SIG-M5 treated with dmso at 0.1 percent for 504 hours (cell line): Measurements from ENCODE around the gene PLVAP.

Source experiments
- DNase-seq: peaks from one replicate; lab custom pipeline; 2025; ENCODE audit not compliant: unreplicated experiment; lab: John Stamatoyannopoulos, UW

Gene PLVAP

DNA sequence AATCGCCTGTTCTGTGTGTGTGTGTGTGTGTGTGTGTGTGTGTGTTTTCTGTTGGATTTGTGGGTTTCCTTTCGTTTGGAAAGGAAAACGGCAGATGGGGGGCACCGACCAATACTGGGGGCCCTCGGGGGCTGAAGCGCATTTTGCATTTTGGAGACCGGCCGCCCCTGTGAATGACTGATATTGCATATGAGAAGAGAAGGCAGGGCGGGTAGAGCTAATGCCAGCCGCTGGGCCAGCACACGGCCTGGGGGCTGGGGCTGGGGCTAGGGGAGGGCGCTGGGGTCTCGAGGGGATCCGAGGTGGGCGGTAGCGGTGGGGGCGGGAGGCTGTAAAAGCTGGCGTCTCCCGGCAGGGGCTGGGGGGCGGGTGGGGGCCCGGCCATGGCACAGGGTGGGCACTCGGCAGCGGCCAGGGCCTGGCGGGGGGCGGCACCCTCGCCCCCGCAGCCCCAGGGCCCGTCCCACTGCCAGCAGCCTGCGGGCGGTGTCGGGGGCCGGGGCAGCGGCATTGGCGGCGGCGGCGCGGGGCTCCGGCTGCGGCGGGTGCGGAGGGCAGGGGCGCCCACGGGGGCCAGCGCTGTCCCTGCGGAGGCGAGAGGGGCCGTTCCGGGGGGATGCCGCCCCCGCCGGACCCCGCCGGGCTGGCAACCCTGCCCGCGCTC, 53.7 kb downstream of the PLVAP start:
- no peak for DNase-seq

DNA sequence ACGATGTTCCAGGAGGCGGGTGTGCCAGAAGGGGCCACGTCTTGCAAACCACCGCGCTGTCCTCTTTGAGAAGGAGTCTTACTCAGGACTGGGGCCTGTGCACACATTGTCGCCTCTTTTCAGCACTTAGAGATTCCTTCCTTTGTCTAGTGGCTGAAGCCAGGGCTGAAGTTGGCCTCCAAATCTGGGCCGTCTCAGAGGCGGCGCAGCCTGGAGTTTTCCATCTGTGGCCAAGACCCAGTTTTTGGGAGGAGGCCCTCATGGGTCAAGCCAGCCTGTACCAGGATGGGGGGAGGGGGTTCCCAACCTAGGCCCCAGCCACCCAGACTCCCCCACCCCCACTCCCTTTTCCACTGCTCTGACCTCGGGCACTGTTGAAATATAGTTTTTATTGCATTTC, 54.3 kb downstream of the PLVAP start:
- no peak for DNase-seq

GRCh38 chr19:17321655-17322489, 55.3 kb downstream of the PLVAP start:
- DNase-seq = no peak

DNA sequence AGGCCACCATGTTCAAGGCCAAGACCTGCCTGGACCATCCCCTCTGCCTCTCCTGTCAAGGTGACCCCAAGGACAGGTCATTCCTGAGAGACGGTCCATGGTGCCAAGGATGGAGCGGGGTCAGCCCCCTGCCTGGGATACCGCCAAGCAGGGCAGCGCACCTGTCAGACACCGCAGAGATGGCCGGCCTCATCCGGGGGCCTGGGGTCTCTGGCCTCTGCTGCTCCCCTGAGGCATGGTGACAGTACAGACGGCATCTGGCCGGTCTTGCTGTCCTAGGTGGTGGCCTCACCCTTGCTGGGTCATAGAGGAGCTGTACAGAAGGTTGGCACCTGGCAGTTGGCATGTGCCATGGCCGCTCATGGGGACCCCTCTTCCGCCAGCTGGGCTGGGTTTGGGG, 56.7 kb downstream of the PLVAP start:
- DNase-seq = no peak

GRCh38 chr19:17319473-17320238, 57.5 kb downstream of the PLVAP start:
- no peak for DNase-seq

GRCh38 chr19:17318966-17319365, 58.2 kb downstream of the PLVAP start:
- DNase-seq = no peak

- DNase-seq = no peak
These were observed 63.0 kb downstream of the PLVAP start for GRCh38 chr19:17314007-17314593.

DNA sequence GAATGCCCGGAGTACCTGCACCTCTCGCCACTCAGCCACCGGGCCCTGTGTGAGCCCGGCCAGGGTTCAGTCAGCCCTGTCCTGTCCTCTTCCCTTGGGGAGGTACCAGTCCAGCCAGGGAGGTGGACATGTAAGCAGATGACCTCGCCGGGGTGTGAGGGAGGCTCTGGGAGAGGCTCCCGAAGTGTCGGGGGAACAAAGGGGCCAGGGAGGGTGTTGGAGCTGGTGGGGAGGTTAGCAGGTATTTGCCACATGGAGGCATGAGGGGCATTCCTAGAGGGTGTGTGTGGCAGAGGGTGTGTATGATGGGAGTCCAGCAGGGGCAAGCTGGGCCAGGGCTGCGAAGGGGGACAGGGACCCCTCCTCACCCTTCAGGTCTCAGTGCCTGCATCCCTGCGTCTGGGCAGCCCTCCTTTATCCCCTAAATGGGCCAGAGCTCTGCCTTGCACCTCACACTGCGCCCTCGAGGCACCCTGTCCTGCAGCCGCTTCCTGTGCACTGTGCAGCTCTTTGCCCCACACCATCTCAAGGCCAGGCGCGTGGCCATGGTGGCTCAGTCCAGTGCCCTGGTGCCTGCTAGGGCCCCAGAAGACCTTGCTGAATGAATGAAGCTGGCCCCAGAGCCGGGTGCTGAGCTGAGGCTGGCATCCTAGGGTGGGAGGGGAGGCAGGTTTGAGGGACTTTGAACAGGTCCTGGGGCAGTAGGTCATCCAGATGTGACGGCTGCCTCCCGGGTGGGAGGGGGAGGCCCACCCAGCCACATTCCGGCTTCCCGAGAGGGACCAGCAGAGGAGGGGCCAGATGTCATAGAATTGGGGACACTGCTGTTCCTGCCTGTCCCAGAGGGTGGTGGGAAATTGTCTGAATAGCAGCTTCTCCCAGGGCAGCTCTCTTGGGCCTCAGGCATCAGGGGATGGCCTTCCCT, 64.7 kb downstream of the PLVAP start:
- no peak for DNase-seq

- no peak for DNase-seq
These were observed 65.5 kb downstream of the PLVAP start for GRCh38 chr19:17311455-17312188.

- no peak for DNase-seq
These were observed 67.1 kb downstream of the PLVAP start for GRCh38 chr19:17309965-17310461.

DNA sequence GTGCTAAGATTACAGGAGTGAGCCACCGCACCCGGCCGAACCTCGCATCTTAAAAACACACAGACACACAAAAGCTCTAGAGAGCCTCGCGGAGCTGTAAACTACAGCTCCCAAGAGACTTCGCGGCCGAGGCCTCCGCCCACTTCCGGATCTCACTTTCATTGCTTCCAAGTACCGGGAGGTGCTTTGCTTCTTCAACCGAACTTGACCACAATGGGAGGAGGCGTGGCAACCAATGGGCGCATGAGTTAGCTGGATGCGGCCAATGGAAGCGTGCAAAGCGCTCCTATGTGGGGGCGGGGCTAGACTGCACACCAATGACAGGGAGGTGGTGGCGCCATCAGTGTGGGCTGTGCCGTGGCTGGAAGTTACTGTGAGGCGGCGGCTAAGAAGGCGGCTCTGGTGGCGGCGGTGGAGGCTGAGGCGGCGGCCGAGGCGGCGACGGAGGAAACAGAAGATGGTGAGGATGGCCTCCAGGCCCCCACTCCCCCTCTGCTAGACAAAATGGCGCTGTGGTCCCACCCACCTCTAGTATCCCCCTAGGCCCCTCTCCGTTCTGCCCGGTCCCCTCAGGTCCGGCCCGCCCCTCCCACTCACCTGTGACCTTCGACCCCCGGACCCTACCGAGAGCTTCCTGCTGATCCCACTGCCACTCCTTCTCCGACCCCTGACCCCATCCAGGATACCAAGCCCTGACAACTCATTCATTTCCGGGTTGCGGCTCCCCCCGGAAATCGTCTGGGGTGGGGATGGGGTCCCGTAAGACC, 67.8 kb downstream of the PLVAP start, which contains the start of gene DDA1:
TSS of gene DDA1 (plus strand) at position 366 of the 767 bp plus-strand sequence. CDS start at position 458, 92 bp downstream.
- peak; percentile 99 for DNase-seq

DNA sequence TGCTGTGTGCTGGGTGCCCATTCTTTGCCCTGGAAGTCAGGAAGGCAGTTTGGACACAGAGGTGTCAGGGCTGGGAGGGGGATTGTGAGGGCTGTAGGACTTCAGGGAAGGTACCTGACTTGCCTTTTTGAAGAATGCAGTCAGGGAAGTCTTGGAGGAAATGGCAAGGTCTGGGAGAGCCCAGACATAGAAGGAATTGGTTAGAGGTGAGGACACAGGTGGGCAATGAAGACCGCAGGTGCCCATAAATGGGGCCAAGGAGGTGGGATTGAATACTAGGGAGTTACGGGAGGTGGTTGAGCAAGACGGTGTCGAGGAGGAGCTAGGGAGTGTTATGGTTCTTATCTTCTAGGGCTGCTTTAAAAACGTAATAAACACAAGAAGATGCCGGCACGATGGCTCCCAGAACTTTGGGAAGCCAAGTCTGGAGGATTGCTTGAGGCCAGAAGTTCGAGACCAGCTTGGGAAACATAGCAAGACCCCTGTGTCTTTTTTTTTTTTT, 69.2 kb downstream of the PLVAP start:
- no peak for DNase-seq

DNA sequence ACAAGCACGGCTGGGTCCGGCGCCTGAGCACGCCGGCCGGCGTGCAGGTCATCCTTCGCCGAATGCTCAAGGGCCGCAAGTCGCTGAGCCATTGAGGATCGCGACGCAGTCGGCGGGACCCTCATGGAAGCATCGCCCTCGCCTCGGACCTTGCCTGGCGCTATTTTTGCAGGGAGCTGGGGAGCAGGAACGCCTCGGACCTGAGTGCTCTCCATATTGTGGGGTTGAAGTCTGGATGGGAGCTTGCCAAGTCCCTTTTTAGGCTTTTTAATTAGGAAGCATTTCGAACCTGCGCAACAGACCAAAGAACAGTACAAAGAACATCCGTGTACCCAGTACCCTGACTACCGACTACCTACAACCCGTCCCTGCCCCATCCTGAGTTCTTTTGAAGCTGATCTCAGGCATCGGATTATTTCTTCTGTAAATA, 70.8 kb downstream of the PLVAP start:
- no peak for DNase-seq

GRCh38 chr19:17305517-17306284, 71.4 kb downstream of the PLVAP start, which contains the start of gene MRPL34:
Gene MRPL34, plus strand, starts transcription at chr19:17305872. Its CDS starts 21 bp downstream, at chr19:17305893.
- DNase-seq = peak; percentile 98

GRCh38 chr19:17305216-17305516, 72.0 kb downstream of the PLVAP start:
- no peak for DNase-seq

DNA sequence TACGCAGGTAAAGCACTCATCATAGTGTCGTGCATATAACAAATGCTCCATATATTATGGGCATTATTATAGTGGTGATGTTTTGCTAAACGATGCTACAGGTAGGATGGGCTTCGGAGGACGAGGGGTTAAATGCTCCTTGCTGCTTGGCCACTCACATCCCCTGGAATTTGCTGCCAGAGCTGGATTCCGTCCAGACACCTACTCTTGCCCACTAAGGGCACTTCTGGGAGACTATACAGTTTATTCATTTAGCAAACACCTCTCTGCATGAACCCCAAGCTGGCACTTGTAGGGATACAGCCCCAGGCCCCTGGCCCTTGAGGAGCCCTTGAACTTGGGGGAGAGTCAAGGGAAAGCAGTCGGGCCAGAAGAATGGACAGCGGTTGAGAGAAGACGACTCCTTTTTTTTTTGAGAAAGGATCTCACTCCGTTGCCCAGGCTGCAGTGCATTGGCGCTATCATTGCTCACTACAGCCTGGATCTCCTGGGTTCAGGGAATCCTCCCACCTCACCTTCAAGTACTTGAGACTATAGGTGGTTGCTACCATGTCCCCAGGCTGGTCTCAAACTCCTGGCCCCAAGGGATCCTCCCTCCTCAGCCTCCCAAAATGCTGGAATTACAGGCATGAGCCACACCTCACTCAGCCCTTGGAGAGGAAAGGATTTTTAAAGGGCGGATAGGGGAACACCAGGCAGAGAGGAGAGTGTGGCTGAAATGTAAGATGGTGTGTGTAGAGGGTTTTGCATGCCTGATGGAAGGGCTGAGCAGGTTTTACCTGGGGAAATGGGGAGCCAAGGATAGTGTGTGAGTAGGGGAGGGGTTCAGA, 72.5 kb downstream of the PLVAP start:
- DNase-seq = no peak

DNA sequence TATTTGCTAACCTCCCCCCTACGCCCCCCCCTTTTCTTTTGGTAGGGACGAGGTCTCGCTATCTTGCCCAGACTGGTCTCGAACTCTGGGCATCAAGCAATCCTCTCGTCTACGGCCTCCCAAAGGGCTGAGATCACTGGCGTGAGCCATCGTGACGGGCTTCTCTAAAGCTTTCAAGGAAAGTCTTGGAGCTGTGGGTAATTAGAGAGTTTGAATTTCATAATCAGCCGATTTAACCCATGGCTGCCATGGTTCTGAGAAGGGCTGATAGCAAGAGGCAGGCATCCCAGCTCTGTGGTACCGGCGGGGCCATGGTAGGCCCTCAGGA, 73.2 kb downstream of the PLVAP start:
- DNase-seq = no peak
